PC-9 (cell line): ENCODE data around the gene ARRB1.

Experiments
- CTCF ChIP-seq: fragments of 200-600 bp; sonication (generic); conservative IDR thresholded peaks from 2 replicates; pipeline ENCODE4 v1.6.1; 2017; ENCODE audit warnings: mixed run types, antibody characterized with exemption, mild to moderate bottlenecking, moderate library complexity
- EZH2 ChIP-seq: fragments of 200-600 bp; sonication (generic); IDR thresholded peaks from 2 replicates; pipeline ENCODE4 v1.8.0; 2017; ENCODE audit warnings: antibody characterized with exemption, low read depth

GRCh38 chr11:75272821-75273301, 78.6 kb downstream of the ARRB1 start:
- TF ChIP-seq CTCF (no peak), EZH2 (no peak)
